OCI-LY1 (cell line): ENCODE data around the gene PARP3.

Experiments
- CTCF ChIP-seq: fragments of 200-600 bp; sonication (generic), shearing (Covaris generic); IDR thresholded peaks from 2 replicates; pipeline ENCODE4 v1.5.1; 2017; ENCODE audit warnings: mild to moderate bottlenecking, antibody characterized with exemption, low read length, moderate library complexity, mixed read lengths
- EZH2 ChIP-seq: fragments of 200-600 bp; sonication (generic), shearing (Covaris generic); IDR thresholded peaks from 2 replicates; pipeline ENCODE4 v1.8.0; 2017; ENCODE audit warnings: borderline replicate concordance, mixed run types, mild to moderate bottlenecking, antibody characterized with exemption, low read length, moderate library complexity, mixed read lengths

GRCh38 chr3:51968170-51968775 lies 26.1 kb downstream of the PARP3 start:
- TF ChIP-seq CTCF (no peak), EZH2 (no peak)
